ENCODE measurements around the gene FLRT1. TPM values are rescaled to one million over a fixed set of nuclear protein-coding genes. Genes with fewer than 3 reads are reported as not detected.

FLRT1 gene
- total RNA-seq, 2 donors from 2014 or later = not detected

DNA sequence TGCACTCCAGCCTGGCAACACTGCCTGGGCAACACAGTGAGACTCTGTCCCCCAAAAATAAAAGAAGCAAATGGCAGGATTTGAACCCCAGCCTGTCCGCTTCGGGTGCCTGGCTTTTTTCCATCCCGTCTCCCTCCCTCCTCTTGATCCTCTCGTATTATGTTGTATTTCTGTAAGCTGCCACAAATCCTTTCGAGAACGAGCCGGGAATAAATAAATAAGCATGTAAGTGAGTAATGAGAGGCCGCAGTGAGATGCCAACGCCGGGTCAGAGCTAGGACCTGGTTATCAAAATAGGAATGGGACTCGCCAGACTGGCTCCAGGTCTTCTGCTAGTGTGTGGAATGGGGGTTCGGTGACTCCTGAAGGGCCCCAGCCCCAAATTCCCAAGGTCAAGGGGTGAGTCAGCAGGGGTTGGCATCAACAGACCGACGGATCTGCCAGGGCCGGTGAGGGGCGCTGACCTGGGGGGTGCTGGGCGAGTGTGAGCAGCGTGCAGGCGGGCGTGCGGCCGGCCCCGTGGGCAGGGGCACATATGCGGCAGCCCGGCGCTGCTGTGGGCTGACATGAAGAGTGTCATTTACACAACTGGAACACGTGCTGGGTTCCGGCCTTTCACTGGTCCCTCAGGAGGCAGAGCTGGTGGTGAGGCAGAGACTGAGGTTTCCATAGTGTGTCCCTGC is 47.8 kb downstream of the FLRT1 start:
- ATAC-seq (no peak), DNase-seq (ENCODE audit: low spot score in 2 of 2) (no peak)
- Mint-ChIP-seq H3K36me3 (no peaks in the 10 kb centered on the region), H3K9me3 (no peaks in the 10 kb centered on the region), H3K27ac (no peak overlapping the region)

DNA sequence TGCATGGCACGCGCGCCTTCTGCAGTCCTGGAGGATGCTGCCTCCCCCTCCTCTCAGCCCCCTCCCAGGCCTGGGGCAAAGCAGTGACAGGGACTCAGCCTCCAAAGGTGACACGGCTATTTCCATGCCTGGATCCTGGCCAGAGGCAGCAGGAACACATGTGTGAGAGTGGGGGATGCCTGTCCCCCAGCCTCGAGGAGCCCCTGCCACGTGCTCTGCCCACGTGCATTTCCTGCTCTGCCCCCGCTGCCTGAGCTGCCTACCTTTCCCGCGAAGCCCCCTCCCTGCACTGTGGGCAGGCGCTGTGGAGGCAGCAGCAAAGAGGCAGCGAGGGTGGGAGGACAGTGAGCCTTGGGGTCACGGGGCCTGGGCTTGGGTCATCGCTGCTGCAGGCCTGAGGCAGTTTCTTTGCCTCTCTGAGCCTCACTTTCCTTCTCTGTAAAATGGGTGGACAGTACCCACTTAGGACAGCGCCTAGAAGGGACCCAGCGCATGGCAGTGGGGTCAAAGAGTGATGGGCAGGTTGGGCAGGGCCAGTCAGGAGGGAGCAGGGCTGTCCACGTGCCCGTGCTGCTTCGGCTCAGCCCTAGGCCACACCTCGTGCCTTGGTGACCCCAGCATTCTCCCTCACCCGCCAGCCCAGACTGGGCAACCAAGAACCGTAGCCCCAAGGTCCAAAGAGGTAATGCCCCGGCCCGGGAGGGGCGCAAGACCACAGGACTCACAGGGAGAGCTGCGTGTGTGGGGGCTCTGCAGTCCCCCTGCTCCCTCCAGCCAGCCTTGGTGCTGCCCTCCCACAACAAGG is 48.6 kb downstream of the FLRT1 start:
- Mint-ChIP-seq H3K36me3 (no peaks in the 10 kb centered on the region), H3K27ac (no peak overlapping the region)

DNA sequence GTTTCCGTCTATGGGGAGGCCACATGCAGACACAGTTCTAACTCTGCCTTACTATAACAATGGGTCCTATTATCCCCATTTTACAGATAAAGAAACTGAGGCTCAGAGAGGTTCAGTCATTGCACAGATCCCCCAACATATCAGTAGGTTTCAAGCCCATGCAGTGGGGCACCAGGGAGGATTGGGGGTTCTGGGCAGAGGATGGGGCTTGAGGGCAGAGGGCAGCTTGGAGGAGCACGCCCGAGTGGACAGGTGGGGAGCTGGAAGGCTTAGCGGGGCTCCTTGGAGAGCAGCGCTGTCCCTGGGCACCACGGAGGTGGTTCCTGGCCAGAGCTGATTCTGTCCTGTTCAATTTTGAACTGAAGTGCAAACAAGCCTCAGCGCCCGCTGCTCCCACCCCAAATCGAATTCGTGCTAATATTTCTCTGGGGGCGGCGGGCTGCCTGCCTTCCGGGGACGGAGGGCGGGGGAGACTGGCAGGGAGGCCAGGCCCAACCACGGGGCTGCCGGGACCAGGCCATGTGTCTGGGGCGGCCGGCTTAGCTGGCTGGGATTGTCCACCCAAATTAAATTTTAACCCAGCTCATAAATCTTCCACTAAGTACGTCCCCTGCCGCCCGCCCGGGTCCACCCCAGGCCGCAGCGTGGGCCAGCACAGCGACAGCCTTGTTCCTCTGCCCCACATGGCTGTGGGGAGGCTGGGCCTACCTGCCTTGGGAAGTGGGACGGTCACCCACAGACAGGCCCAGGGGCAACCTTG is 49.4 kb downstream of the FLRT1 start:
- DNase-seq (ENCODE audit: low spot score in 2 of 2) = no peak
- Mint-ChIP-seq H3K9me3 (no peaks in the 10 kb centered on the region), H3K27ac (no peak overlapping the region), H3K36me3 (no peaks in the 10 kb centered on the region)
- no peak for ATAC-seq

More for the DNA sequence above, 48.6 kb downstream of the FLRT1 start:
- H3K9me3 Mint-ChIP-seq = no peaks in the 10 kb centered on the region
- no peak for DNase-seq (ENCODE audit: low spot score in 2 of 2)
- ATAC-seq = no peak

Other genes with a start within 250 kb of the FLRT1 start
- gene SPINDOC, start 222.5 kb upstream of the FLRT1 start, total RNA-seq = 10 to 100 TPM; 30.8 to 39.0 TPM
- gene MARK2, start 196.8 kb upstream of the FLRT1 start, total RNA-seq = 10 to 100 TPM; 26.6 to 30.6 TPM
- gene RCOR2, start 118.8 kb upstream of the FLRT1 start, total RNA-seq = under 1 TPM; 0.09 to 0.99 TPM
- 10 to 100 TPM; 23.5 to 25.4 TPM for gene NAA40, start 96.9 kb upstream of the FLRT1 start, total RNA-seq
- 100 to 1,000 TPM; 498 to 568 TPM for gene COX8A, start 61.3 kb upstream of the FLRT1 start, total RNA-seq
- 10 to 100 TPM; 60.0 to 86.4 TPM for gene OTUB1, start 49.5 kb upstream of the FLRT1 start, total RNA-seq
- gene MACROD1, start 130.2 kb downstream of the FLRT1 start, total RNA-seq = 10 to 100 TPM; 11.0 to 25.3 TPM
- 100 to 1,000 TPM; 328 to 366 TPM for gene STIP1, start 150.2 kb downstream of the FLRT1 start, total RNA-seq
- 100 to 1,000 TPM; 142 to 193 TPM for gene FERMT3, start 170.8 kb downstream of the FLRT1 start, total RNA-seq
- gene TRPT1, start 190.3 kb downstream of the FLRT1 start, total RNA-seq = 10 to 100 TPM; 31.2 to 36.5 TPM
- gene NUDT22, start 190.3 kb downstream of the FLRT1 start, total RNA-seq = 10 to 100 TPM; 87.4 to 88.8 TPM
- gene DNAJC4, start 194.6 kb downstream of the FLRT1 start, total RNA-seq = 10 to 100 TPM; 26.7 to 48.7 TPM
- 100 to 1,000 TPM in 1 of 2 donors, 10 to 100 TPM in 1; 57.6 to 119 TPM for gene VEGFB, start 198.7 kb downstream of the FLRT1 start, total RNA-seq
- 10 to 100 TPM; 27.7 to 36.0 TPM for gene FKBP2, start 205.2 kb downstream of the FLRT1 start, total RNA-seq
- gene PPP1R14B, start 211.0 kb downstream of the FLRT1 start, total RNA-seq = 100 to 1,000 TPM; 177 to 262 TPM
- 10 to 100 TPM; 10.4 to 13.7 TPM for gene PLCB3, start 215.6 kb downstream of the FLRT1 start, total RNA-seq
- gene BAD, start 248.7 kb downstream of the FLRT1 start, total RNA-seq = 10 to 100 TPM in 1 of 2 donors, 1 to 10 TPM in 1; 7.1 to 31.6 TPM
- gene GPR137, start 249.9 kb downstream of the FLRT1 start, total RNA-seq = 10 to 100 TPM; 34.2 to 37.6 TPM